Measurements from ENCODE around the gene SKIL. TPM values are rescaled to one million over a fixed set of nuclear protein-coding genes. Genes with fewer than 3 reads are reported as not detected.

The SKIL gene, protein sequence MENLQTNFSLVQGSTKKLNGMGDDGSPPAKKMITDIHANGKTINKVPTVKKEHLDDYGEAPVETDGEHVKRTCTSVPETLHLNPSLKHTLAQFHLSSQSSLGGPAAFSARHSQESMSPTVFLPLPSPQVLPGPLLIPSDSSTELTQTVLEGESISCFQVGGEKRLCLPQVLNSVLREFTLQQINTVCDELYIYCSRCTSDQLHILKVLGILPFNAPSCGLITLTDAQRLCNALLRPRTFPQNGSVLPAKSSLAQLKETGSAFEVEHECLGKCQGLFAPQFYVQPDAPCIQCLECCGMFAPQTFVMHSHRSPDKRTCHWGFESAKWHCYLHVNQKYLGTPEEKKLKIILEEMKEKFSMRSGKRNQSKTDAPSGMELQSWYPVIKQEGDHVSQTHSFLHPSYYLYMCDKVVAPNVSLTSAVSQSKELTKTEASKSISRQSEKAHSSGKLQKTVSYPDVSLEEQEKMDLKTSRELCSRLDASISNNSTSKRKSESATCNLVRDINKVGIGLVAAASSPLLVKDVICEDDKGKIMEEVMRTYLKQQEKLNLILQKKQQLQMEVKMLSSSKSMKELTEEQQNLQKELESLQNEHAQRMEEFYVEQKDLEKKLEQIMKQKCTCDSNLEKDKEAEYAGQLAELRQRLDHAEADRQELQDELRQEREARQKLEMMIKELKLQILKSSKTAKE
- total RNA-seq (2022) (31.9 and 34.7 TPM in 2 replicates), Bru-seq, nascent RNA (percentile 83 among the genes with signal in this experiment), BruChase-seq, experiment 1, labeled RNA remaining after a 6-hour chase (percentile 87 among the genes with signal in this experiment), BruChase-seq, experiment 2, labeled RNA remaining after a 2-hour chase (percentile 95 among the genes with signal in this experiment)
- long read RNA-seq, full-length matches to known transcripts: 20 of 40 reads
- long read RNA-seq, partial matches to known transcripts: 1 of 40 reads
- long read RNA-seq, other reads (novel, unspliced or antisense): 19 of 40 reads

GRCh38 chr3:170357176-170358041 lies at the start of gene SKIL:
SKIL (plus strand) TSS chr3:170357715; CDS start chr3:170360332, 2,617 bp downstream.
- Mint-ChIP-seq H3K4me1 (ENCODE audit: insufficient read depth, unreplicated experiment) (peaks cover 12% of the 10 kb centered on the region), H3K27ac (ENCODE audit: low read depth, unreplicated experiment) (peak within 1 kb of the TSS; percentile 99), H3K27me3 (ENCODE audit: insufficient read depth, unreplicated experiment) (no peaks in the 10 kb centered on the region), H3K36me3 (ENCODE audit: insufficient read depth, unreplicated experiment) (peaks cover 22% of the 10 kb centered on the region), H3K9me3 (ENCODE audit: unreplicated experiment) (no peaks in the 10 kb centered on the region), H3K4me3 (ENCODE audit: unreplicated experiment) (peak within 1 kb of the TSS; percentile 98)
- peak; percentile 96 for DNase-seq (ENCODE audit: unreplicated experiment)
- CTCF ChIA-PET: interaction anchor here (0.6 to 1.6 kb wide), 7 partner anchors 13 to 506 kb away, joined by 3 to 4 read pairs (median 3); no protein-coding TSS in a partner anchor
- no TSS peak for BruUV-seq (replicated peaks)
- POLR2A ChIA-PET: interaction anchor here (0.6 to 2.5 kb wide), 16 partner anchors 9 to 1185 kb away, joined by 3 to 9 read pairs (median 4); partner anchors contain the start of gene RPL22L1
- intact Hi-C loops (cut with micrococcal nuclease): loop anchor here (2.0 kb wide), 1 partner anchor 177 kb away; the partner anchor contains the start of gene PHC3
- TF ChIP-seq CTCF (IDR thresholded peaks at IDR 0.05; ENCODE audit: unreplicated experiment): peak; percentile 8

- Mint-ChIP-seq H3K4me3 (ENCODE audit: unreplicated experiment) (no peak overlapping the region), H3K27me3 (ENCODE audit: insufficient read depth, unreplicated experiment) (no peaks in the 10 kb centered on the region), H3K27ac (ENCODE audit: low read depth, unreplicated experiment) (no peak overlapping the region), H3K4me1 (ENCODE audit: insufficient read depth, unreplicated experiment) (no peaks in the 10 kb centered on the region), H3K9me3 (ENCODE audit: unreplicated experiment) (no peaks in the 10 kb centered on the region), H3K36me3 (ENCODE audit: insufficient read depth, unreplicated experiment) (peaks cover 11% of the 10 kb centered on the region)
- ChIA-PET CTCF (interaction anchor here (0.6 to 3.7 kb wide), 19 partner anchors 8 to 541 kb away, joined by 3 to 25 read pairs (median 4); partner anchors contain the start of gene SKIL), POLR2A (interaction anchor here (1.0 kb wide), 1 partner anchor 8 kb away, joined by 5 read pairs; no protein-coding TSS in a partner anchor)
- TF ChIP-seq CTCF (IDR thresholded peaks at IDR 0.05; ENCODE audit: unreplicated experiment): no peak
- intact Hi-C loops (cut with micrococcal nuclease): loop anchor here (10.0 kb wide), 1 partner anchor 124 kb away; the partner anchor contains the start of gene PHC3
- no TSS peak for BruUV-seq (replicated peaks)
- no peak for DNase-seq (ENCODE audit: unreplicated experiment)
Measured at GRCh38 chr3:170309046-170309445, 48.5 kb upstream of the SKIL start.

GRCh38 chr3:170317954-170318353 lies 39.6 kb upstream of the SKIL start:
- Mint-ChIP-seq H3K4me3 (ENCODE audit: unreplicated experiment) (no peak overlapping the region), H3K9me3 (ENCODE audit: unreplicated experiment) (no peaks in the 10 kb centered on the region), H3K27ac (ENCODE audit: low read depth, unreplicated experiment) (no peak overlapping the region), H3K4me1 (ENCODE audit: insufficient read depth, unreplicated experiment) (no peaks in the 10 kb centered on the region), H3K27me3 (ENCODE audit: insufficient read depth, unreplicated experiment) (no peaks in the 10 kb centered on the region), H3K36me3 (ENCODE audit: insufficient read depth, unreplicated experiment) (no peaks in the 10 kb centered on the region)
- ChIA-PET CTCF (interaction anchor here (0.6 to 1.2 kb wide), 4 partner anchors 10 to 494 kb away, joined by 3 to 4 read pairs (median 4); no protein-coding TSS in a partner anchor), POLR2A (interaction anchor here (1.7 kb wide), 1 partner anchor 9 kb away, joined by 5 read pairs; no protein-coding TSS in a partner anchor)
- BruUV-seq (replicated peaks): no TSS peak
- DNase-seq (ENCODE audit: unreplicated experiment): no peak
- TF ChIP-seq CTCF (IDR thresholded peaks at IDR 0.05; ENCODE audit: unreplicated experiment): no peak
- intact Hi-C loops (cut with micrococcal nuclease): loop anchor here (10.0 kb wide), 1 partner anchor 527 kb away; no protein-coding TSS in a partner anchor
